ENCODE data around the gene STRA8.

- TF ChIP-seq ZBTB7A (IDR thresholded peaks at IDR 0.05; ENCODE audit: low read depth) (no peak), CREB1 (IDR thresholded peaks at IDR 0.05; ENCODE audit: low read depth) (no peak), FOXM1 (IDR thresholded peaks at IDR 0.05; ENCODE audit: borderline replicate concordance, low read depth) (no peak), EP300 (IDR thresholded peaks at IDR 0.05; ENCODE audit: borderline replicate concordance) (no peak), YY1 (IDR thresholded peaks at IDR 0.05; ENCODE audit: low read depth) (no peak), NFIC (IDR thresholded peaks at IDR 0.05) (no peak), MAX (IDR thresholded peaks at IDR 0.05) (no peak), CEBPB (IDR thresholded peaks at IDR 0.05) (no peak), TAF1 (IDR thresholded peaks at IDR 0.05; ENCODE audit: low read depth) (no peak), RAD21 (IDR thresholded peaks at IDR 0.05; ENCODE audit: low read depth) (no peak), EGR1 (IDR thresholded peaks at IDR 0.05) (no peak), TCF12 (IDR thresholded peaks at IDR 0.05; ENCODE audit: low read depth) (no peak)
- TF ChIP-seq, protein P1, sequence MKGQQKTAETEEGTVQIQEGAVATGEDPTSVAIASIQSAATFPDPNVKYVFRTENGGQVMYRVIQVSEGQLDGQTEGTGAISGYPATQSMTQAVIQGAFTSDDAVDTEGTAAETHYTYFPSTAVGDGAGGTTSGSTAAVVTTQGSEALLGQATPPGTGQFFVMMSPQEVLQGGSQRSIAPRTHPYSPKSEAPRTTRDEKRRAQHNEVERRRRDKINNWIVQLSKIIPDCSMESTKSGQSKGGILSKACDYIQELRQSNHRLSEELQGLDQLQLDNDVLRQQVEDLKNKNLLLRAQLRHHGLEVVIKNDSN (IDR thresholded peaks at IDR 0.05) = no peak
- TF ChIP-seq, protein P2, sequence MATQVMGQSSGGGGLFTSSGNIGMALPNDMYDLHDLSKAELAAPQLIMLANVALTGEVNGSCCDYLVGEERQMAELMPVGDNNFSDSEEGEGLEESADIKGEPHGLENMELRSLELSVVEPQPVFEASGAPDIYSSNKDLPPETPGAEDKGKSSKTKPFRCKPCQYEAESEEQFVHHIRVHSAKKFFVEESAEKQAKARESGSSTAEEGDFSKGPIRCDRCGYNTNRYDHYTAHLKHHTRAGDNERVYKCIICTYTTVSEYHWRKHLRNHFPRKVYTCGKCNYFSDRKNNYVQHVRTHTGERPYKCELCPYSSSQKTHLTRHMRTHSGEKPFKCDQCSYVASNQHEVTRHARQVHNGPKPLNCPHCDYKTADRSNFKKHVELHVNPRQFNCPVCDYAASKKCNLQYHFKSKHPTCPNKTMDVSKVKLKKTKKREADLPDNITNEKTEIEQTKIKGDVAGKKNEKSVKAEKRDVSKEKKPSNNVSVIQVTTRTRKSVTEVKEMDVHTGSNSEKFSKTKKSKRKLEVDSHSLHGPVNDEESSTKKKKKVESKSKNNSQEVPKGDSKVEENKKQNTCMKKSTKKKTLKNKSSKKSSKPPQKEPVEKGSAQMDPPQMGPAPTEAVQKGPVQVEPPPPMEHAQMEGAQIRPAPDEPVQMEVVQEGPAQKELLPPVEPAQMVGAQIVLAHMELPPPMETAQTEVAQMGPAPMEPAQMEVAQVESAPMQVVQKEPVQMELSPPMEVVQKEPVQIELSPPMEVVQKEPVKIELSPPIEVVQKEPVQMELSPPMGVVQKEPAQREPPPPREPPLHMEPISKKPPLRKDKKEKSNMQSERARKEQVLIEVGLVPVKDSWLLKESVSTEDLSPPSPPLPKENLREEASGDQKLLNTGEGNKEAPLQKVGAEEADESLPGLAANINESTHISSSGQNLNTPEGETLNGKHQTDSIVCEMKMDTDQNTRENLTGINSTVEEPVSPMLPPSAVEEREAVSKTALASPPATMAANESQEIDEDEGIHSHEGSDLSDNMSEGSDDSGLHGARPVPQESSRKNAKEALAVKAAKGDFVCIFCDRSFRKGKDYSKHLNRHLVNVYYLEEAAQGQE (IDR thresholded peaks at IDR 0.05; ENCODE audit: low read depth) = no peak
Measured at GRCh38 chr7:135269921-135270320, 36.3 kb downstream of the STRA8 start.
